Endothelial cell of umbilical vein (primary cell): Measurements from ENCODE around the gene EPSTI1. TPM values are rescaled to one million over a fixed set of nuclear protein-coding genes. Genes with fewer than 3 reads are reported as not detected.

Experiments
- BruUV-seq: library from RNA; stranded (reverse); fragments of 400-500 nt; replicated peaks from 2 replicates; lab custom pipeline; 2021; lab: Mats Ljungman, UMichigan
- CTCF ChIA-PET: fragments of 300-600, 350-600 bp; sonication (Branson Sonifier 250); formaldehyde crosslinking; loops from one replicate; lab custom pipeline; 2021; ENCODE audit warnings: antibody characterized with exemption, inconsistent platforms; lab: Charles Lee
- POLR2A ChIA-PET: fragments of 300-600, 350-600 bp; sonication (Branson Sonifier 250); formaldehyde crosslinking; loops from one replicate; lab custom pipeline; 2021; ENCODE audit warnings: antibody characterized with exemption, inconsistent platforms; lab: Charles Lee
- DNase-seq: peaks from one replicate; pipeline ENCODE4 v3.0.0-alpha.2; 2011; ENCODE audit warnings: low read depth, low spot score
- FAIRE-seq: peaks from 2 replicates; lab custom pipeline; 2011; peaks lifted over from hg19 to GRCh38; lab: Jason Lieb, UNC
- H2AFZ ChIP-seq: 2 replicates; pipeline ENCODE4 v1.6.0; 2012; ENCODE audit warnings: low read depth, low read length, control low read depth, inconsistent platforms
- H3K27ac ChIP-seq: 2 replicates; pipeline ENCODE4 v1.5.1; 2011; ENCODE audit warnings: low read depth, mild to moderate bottlenecking, control low read depth, low read length, moderate library complexity; ENCODE audit not compliant: insufficient read depth
- H3K27me3 ChIP-seq, 2 experiments: 2 replicates each; pipeline versions ENCODE4 v1.6.0 to v1.6.1; 2011; ENCODE audit warnings: low read length in 2 of 2, mixed read lengths in 1 of 2; ENCODE audit not compliant: control insufficient read depth in 2 of 2, insufficient read depth in 2 of 2
- H3K36me3 ChIP-seq, 2 experiments: 2 replicates in 1 of 2; 3 replicates in 1 of 2; pipeline ENCODE4 v1.5.1; 2011; ENCODE audit warnings: low read length in 2 of 2, mild to moderate bottlenecking in 1 of 2, moderate library complexity in 1 of 2; ENCODE audit not compliant: control insufficient read depth in 2 of 2, insufficient read depth in 2 of 2; ENCODE audit errors: extremely low read depth in 1 of 2
- H3K4me1 ChIP-seq: 3 replicates; pipeline ENCODE4 v1.5.1; 2011; ENCODE audit warnings: mild to moderate bottlenecking, low read length; ENCODE audit not compliant: control insufficient read depth, insufficient read depth; ENCODE audit errors: extremely low read depth
- H3K4me2 ChIP-seq: 2 replicates; pipeline ENCODE4 v1.6.1; 2011; ENCODE audit warnings: low read length, control low read depth, mixed read lengths; ENCODE audit not compliant: insufficient read depth
- H3K4me3 ChIP-seq, 3 experiments: fragments of 200-600 bp in 1 of 3; sonication (generic), shearing (Covaris generic) in 1 of 3; replicated peaks in 1 of 3; 2 replicates each; pipeline ENCODE4 v1.5.1; 2011 to 2016; ENCODE audit warnings: control low read depth in 3 of 3, low read length in 3 of 3, mild to moderate bottlenecking in 2 of 3, inconsistent platforms in 1 of 3, low read depth in 1 of 3, moderate library complexity in 1 of 3; ENCODE audit not compliant: insufficient read depth in 1 of 3
- H3K79me2 ChIP-seq: 2 replicates; pipeline ENCODE4 v1.6.0; 2012; ENCODE audit warnings: low read length, inconsistent platforms; ENCODE audit not compliant: control insufficient read depth, insufficient read depth
- H3K9ac ChIP-seq: replicated peaks from 2 replicates; pipeline ENCODE3; 2011; ENCODE audit warnings: low read length, control low read depth; ENCODE audit not compliant: insufficient read depth; ENCODE audit errors: extremely low read depth
- H3K9me1 ChIP-seq: replicated peaks from 3 replicates; pipeline ENCODE4 v1.6.0; 2011; ENCODE audit warnings: mild to moderate bottlenecking, low read length; ENCODE audit not compliant: control insufficient read depth, insufficient read depth; ENCODE audit errors: extremely low read depth
- H3K9me3 ChIP-seq: replicated peaks from 2 replicates; pipeline ENCODE4 v1.5.1; 2012; ENCODE audit warnings: low read length, inconsistent platforms; ENCODE audit not compliant: control insufficient read depth, insufficient read depth
- H4K20me1 ChIP-seq: replicated peaks from 2 replicates; pipeline ENCODE3; 2011; ENCODE audit warnings: mild to moderate bottlenecking, low read length; ENCODE audit not compliant: control insufficient read depth, insufficient read depth; ENCODE audit errors: extremely low read depth
- EZH2 ChIP-seq: IDR thresholded peaks from 2 replicates; pipeline ENCODE4 v1.6.1; 2012; ENCODE audit warnings: borderline replicate concordance, low read depth, mild to moderate bottlenecking, moderate library complexity, low read length, inconsistent platforms; ENCODE audit not compliant: severe bottlenecking
- FOS ChIP-seq: IDR thresholded peaks from 2 replicates; pipeline ENCODE4 v1.6.1; 2011; ENCODE audit warnings: mild to moderate bottlenecking, low read length, moderate library complexity, borderline replicate concordance; ENCODE audit not compliant: insufficient read depth
- GATA2 ChIP-seq: IDR thresholded peaks from 2 replicates; pipeline ENCODE4 v1.7.0; 2011; ENCODE audit warnings: low read depth, mild to moderate bottlenecking, moderate library complexity, mixed read lengths, low read length; ENCODE audit not compliant: insufficient read length, insufficient read depth
- JUN ChIP-seq: IDR thresholded peaks from 2 replicates; pipeline ENCODE4 v1.6.1; 2011; ENCODE audit warnings: borderline replicate concordance, low read depth; ENCODE audit not compliant: insufficient read length, insufficient read depth
- MYC ChIP-seq: IDR thresholded peaks from one replicate; pipeline ENCODE4 v1.6.1; 2011; ENCODE audit warnings: mild to moderate bottlenecking, low read depth, low read length
- POLR2A ChIP-seq: IDR thresholded peaks from 2 replicates; pipeline ENCODE4 v1.6.1; 2012; ENCODE audit warnings: low read depth, mild to moderate bottlenecking, control low read depth, low read length
- POLR2AphosphoS5 ChIP-seq: IDR thresholded peaks from 2 replicates; pipeline ENCODE4 v1.6.1; 2012; ENCODE audit warnings: low read depth, mild to moderate bottlenecking, control low read depth, low read length, moderate library complexity; ENCODE audit not compliant: insufficient read depth
- dilution Hi-C: fragments of 300-500 bp; cut with MboI; formaldehyde crosslinking; loops from one replicate; pipeline ENCODE4 v1.15.0; 2019; ENCODE audit warnings: low sequenced_read_pairs; ENCODE audit not compliant: extremely low pct_ligation_motif_present
- intact Hi-C: fragments of 100-400 bp; cut with micrococcal nuclease; formaldehyde crosslinking; loops from one replicate; pipeline ENCODE4 v1.10.0; 2022
- polyA plus RNA-seq, 4 experiments: library from polyadenylated mRNA; depleted of rRNA in 3 of 4; stranded (reverse) in 3 of 4; unstranded in 1 of 4; fragments of >200 nt; gene quantifications; 2 replicates each; pipeline versions ENCODE4 v1.2.1 to v1.2.3, GENCODE V29; 2011 to 2012; ENCODE audit warnings: missing spikeins in 1 of 4
- total RNA-seq: library from RNA; stranded (reverse); gene quantifications from 2 replicates; pipeline ENCODE4 v1.2.3, GENCODE V29; 2021
- TF ChIP-seq, protein P1 (sequence below), 2 donors: IDR thresholded peaks; 1 replicate in 1 of 2; 2 replicates in 1 of 2; pipeline ENCODE4 v1.5.1; 2011; ENCODE audit warnings: low read length in 2 of 2, mild to moderate bottlenecking in 2 of 2, moderate library complexity in 2 of 2, control low read depth in 1 of 2, inconsistent platforms in 1 of 2, low read depth in 1 of 2; ENCODE audit not compliant: insufficient read depth in 1 of 2; ENCODE audit errors: extremely low read depth in 1 of 2
- TF ChIP-seq, protein P2 (sequence below): IDR thresholded peaks from 2 replicates; pipeline ENCODE4 v1.6.1; 2011; ENCODE audit not compliant: insufficient read depth, insufficient read length

The EPSTI1 gene
- total and polyA plus RNA-seq, 2 donors (not counting 3 experiments of a cell fraction or from before 2014, with no cell fraction given) = 0.77 to 3.1 TPM

DNA sequence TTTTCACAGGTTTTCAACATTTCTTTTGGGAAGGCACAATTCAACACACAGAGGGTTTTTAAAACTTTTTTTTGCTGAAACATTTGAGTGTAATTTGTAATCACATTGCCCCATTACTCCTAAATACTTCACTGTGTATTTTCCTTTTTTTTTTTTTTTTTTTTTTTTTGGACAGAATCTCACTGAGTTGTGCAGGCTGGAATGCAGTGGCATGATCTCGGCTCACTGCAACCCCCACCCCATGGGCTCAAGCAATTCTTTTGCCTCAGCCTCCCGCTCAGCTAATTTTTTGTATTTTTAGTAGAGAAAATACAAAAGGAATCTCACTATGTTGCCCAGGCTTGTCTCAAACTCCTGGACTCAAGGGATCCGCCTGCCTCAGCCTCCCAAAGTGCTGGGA, 16.6 kb upstream of the EPSTI1 start:
- TF ChIP-seq FOS (no peak), GATA2 (no peak), POLR2AphosphoS5 (no peak), JUN (no peak), EZH2 (no peak), POLR2A (no peak), MYC (no peak)
- TF ChIP-seq, protein P1, sequence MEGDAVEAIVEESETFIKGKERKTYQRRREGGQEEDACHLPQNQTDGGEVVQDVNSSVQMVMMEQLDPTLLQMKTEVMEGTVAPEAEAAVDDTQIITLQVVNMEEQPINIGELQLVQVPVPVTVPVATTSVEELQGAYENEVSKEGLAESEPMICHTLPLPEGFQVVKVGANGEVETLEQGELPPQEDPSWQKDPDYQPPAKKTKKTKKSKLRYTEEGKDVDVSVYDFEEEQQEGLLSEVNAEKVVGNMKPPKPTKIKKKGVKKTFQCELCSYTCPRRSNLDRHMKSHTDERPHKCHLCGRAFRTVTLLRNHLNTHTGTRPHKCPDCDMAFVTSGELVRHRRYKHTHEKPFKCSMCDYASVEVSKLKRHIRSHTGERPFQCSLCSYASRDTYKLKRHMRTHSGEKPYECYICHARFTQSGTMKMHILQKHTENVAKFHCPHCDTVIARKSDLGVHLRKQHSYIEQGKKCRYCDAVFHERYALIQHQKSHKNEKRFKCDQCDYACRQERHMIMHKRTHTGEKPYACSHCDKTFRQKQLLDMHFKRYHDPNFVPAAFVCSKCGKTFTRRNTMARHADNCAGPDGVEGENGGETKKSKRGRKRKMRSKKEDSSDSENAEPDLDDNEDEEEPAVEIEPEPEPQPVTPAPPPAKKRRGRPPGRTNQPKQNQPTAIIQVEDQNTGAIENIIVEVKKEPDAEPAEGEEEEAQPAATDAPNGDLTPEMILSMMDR (IDR thresholded peaks at IDR 0.05; ENCODE audit: extremely low read depth in 1 of 2, insufficient read depth in 1 of 2, low read depth in 1 of 2, low read length in 2 of 2) = no peak
- TF ChIP-seq, protein P2, sequence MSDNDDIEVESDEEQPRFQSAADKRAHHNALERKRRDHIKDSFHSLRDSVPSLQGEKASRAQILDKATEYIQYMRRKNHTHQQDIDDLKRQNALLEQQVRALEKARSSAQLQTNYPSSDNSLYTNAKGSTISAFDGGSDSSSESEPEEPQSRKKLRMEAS = no peak
- BruUV-seq = no TSS peak
- FAIRE-seq = no peak
- intact Hi-C loops = no loop called here
- Histone ChIP-seq H3K9me1 (no peaks in the 10 kb centered on the region), H3K36me3 (no peaks in the 10 kb centered on the region), H3K27ac (no peak overlapping the region), H3K9ac (no peak overlapping the region), H3K9me3 (no peaks in the 10 kb centered on the region), H3K27me3 (peaks cover 0 to 2% of the 10 kb centered on the region in 2 experiments), H3K4me3 (no peak overlapping the region), H2AFZ (no peak overlapping the region), H3K79me2 (no peaks in the 10 kb centered on the region), H4K20me1 (no peaks in the 10 kb centered on the region), H3K4me1 (peaks cover 2% of the 10 kb centered on the region), H3K4me2 (no peak overlapping the region)
- dilution Hi-C loops = no loop called here
- POLR2A ChIA-PET = no interaction called here
- CTCF ChIA-PET = no interaction called here
- no peak for DNase-seq
